ENCODE measurements around the gene TASP1. TPM values are rescaled to one million over a fixed set of nuclear protein-coding genes. Genes with fewer than 3 reads are reported as not detected.

The TASP1 gene
- total RNA-seq, 1 experiment from 2014 or later: 25.9 TPM

DNA sequence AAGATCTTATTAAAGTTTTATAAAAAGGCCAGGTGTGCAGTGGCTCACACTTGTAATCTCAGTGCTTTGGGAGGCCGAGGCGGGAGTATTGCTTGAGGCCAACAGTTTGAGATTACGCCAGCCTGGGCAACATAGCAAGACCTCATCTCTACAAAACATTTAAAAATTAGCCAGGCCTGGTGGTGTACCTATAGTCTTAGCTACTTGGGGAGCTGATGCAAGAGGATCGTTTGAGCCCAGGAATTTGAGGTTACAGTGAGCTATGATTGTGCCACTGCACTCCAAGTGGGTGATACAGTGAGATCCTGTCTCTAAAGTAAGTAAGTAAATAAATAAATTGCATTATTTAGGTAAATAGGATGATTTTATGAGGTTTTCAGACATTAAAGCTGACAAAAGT lies 234.4 kb downstream of the TASP1 start:
- ChIA-PET CTCF (no interaction called here), POLR2A (ENCODE audit: unreplicated experiment) (no interaction called here)
- intact Hi-C loops (cut with micrococcal nuclease; ENCODE audit: unreplicated experiment): no loop called here
- no peak overlapping the region for H3K4me3 ChIP-seq
- DNase-seq: no peak
- no peaks in the 10 kb centered on the region for H3K9me2 ChIP-seq (ENCODE audit: insufficient read depth)
- H3F3A ChIP-seq (ENCODE audit: insufficient read depth, low read depth): no peaks in the 10 kb centered on the region
- peaks cover 5% of the 10 kb centered on the region; the same call in 1 of the 2 replicates for H3K9me3 ChIP-seq (ENCODE audit: insufficient read depth, low read depth)
- no peaks in the 10 kb centered on the region for H3K79me2 ChIP-seq (ENCODE audit: low read depth)
- H4K20me1 ChIP-seq (ENCODE audit: insufficient read depth): no peaks in the 10 kb centered on the region; the same call in 1 of the 2 replicates
- no peaks in the 10 kb centered on the region for H3K27me3 ChIP-seq (ENCODE audit: insufficient read depth, low read depth)
- H3K4me1 ChIP-seq (replicated peaks; ENCODE audit: insufficient read depth): no peaks in the 10 kb centered on the region
- no TSS peak for BruUV-seq (replicated peaks)
- no peak overlapping the region for H3K27ac ChIP-seq
- H2AFZ ChIP-seq: no peak overlapping the region
- TF ChIP-seq, protein P1, sequence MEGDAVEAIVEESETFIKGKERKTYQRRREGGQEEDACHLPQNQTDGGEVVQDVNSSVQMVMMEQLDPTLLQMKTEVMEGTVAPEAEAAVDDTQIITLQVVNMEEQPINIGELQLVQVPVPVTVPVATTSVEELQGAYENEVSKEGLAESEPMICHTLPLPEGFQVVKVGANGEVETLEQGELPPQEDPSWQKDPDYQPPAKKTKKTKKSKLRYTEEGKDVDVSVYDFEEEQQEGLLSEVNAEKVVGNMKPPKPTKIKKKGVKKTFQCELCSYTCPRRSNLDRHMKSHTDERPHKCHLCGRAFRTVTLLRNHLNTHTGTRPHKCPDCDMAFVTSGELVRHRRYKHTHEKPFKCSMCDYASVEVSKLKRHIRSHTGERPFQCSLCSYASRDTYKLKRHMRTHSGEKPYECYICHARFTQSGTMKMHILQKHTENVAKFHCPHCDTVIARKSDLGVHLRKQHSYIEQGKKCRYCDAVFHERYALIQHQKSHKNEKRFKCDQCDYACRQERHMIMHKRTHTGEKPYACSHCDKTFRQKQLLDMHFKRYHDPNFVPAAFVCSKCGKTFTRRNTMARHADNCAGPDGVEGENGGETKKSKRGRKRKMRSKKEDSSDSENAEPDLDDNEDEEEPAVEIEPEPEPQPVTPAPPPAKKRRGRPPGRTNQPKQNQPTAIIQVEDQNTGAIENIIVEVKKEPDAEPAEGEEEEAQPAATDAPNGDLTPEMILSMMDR (conservative IDR thresholded peaks at IDR 0.05): no peak
- no peak for TF ChIP-seq EZH2 (IDR thresholded peaks at IDR 0.05; ENCODE audit: low read depth)
- H3K36me3 ChIP-seq (ENCODE audit: low read depth): 0 out of 2 replicates have a peak, but pooled peaks cover 5% of the 10 kb centered on the region
- H3K4me2 ChIP-seq: no peak overlapping the region

DNA sequence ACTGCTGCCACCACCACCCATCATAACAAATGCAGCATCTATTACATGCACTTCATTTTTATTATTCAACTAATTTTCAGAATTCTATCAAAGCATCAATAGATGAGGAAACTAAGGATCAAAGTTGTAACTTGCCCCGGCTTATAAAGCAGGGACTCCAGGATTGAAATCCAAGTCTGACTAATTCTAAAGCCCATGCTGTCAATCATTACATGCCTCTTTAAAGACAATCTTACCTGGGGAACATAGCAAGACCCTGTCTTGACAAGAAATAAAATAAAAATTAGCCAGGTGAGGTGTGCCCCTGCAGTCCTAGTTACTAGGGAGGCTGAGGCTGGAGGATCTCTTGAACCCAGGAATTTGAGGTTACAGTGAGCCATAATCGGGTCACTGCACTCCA lies 235.3 kb downstream of the TASP1 start:
- no TSS peak for BruUV-seq (replicated peaks)
- CTCF ChIA-PET: interaction anchor here (0.5 kb wide), 1 partner anchor 592 kb away, joined by 3 read pairs; no protein-coding TSS in a partner anchor
- POLR2A ChIA-PET (ENCODE audit: unreplicated experiment): no interaction called here
- Histone ChIP-seq H4K20me1 (ENCODE audit: insufficient read depth) (no peaks in the 10 kb centered on the region; the same call in 1 of the 2 replicates), H3K27me3 (ENCODE audit: insufficient read depth, low read depth) (no peaks in the 10 kb centered on the region), H3K36me3 (ENCODE audit: low read depth) (0 out of 2 replicates have a peak, but pooled peaks cover 5% of the 10 kb centered on the region), H3K4me3 (no peak overlapping the region), H3K27ac (no peak overlapping the region), H3F3A (ENCODE audit: insufficient read depth, low read depth) (no peaks in the 10 kb centered on the region), H3K79me2 (ENCODE audit: low read depth) (no peaks in the 10 kb centered on the region), H3K9me3 (ENCODE audit: insufficient read depth, low read depth) (peaks cover 5% of the 10 kb centered on the region; the same call in 1 of the 2 replicates), H3K4me1 (replicated peaks; ENCODE audit: insufficient read depth) (no peaks in the 10 kb centered on the region), H3K9me2 (ENCODE audit: insufficient read depth) (no peaks in the 10 kb centered on the region), H2AFZ (no peak overlapping the region), H3K4me2 (no peak overlapping the region)
- intact Hi-C loops (cut with micrococcal nuclease; ENCODE audit: unreplicated experiment): no loop called here
- TF ChIP-seq EZH2 (IDR thresholded peaks at IDR 0.05; ENCODE audit: low read depth): no peak
- TF ChIP-seq, protein P1 (conservative IDR thresholded peaks at IDR 0.05): no peak
- DNase-seq: no peak

DNA sequence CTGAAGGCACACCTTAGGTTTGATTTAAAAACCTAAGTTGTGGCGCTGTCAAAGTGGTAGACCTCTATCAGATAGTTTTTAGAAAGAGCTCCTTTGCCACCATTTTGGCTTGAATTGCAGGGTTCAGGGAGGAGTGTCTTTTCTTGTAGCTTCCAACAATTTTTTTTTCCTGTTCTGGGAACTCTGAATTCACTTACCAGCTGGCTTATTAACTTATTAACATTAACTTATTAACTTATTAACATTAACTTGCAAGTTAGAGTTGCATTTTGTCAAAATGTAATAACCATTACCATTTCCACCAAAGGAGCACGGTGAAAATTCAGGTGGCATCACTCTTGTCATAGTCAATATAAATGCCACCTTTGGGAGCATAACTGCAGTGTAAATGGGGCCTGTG lies 235.7 kb downstream of the TASP1 start:
- no peak for TF ChIP-seq EZH2 (IDR thresholded peaks at IDR 0.05; ENCODE audit: low read depth)
- TF ChIP-seq, protein P1 (conservative IDR thresholded peaks at IDR 0.05): no peak
- Histone ChIP-seq H3K79me2 (ENCODE audit: low read depth) (no peaks in the 10 kb centered on the region), H3K9me2 (ENCODE audit: insufficient read depth) (no peaks in the 10 kb centered on the region), H3K4me1 (replicated peaks; ENCODE audit: insufficient read depth) (no peaks in the 10 kb centered on the region), H2AFZ (no peak overlapping the region), H3K4me2 (no peak overlapping the region), H3F3A (ENCODE audit: insufficient read depth, low read depth) (no peaks in the 10 kb centered on the region), H3K9me3 (ENCODE audit: insufficient read depth, low read depth) (peaks cover 5% of the 10 kb centered on the region; the same call in 1 of the 2 replicates), H3K27ac (no peak overlapping the region), H3K4me3 (no peak overlapping the region), H3K36me3 (ENCODE audit: low read depth) (0 out of 2 replicates have a peak, but pooled peaks cover 1% of the 10 kb centered on the region), H4K20me1 (ENCODE audit: insufficient read depth) (no peaks in the 10 kb centered on the region; the same call in 1 of the 2 replicates), H3K27me3 (ENCODE audit: insufficient read depth, low read depth) (no peaks in the 10 kb centered on the region)
- ChIA-PET POLR2A (ENCODE audit: unreplicated experiment) (no interaction called here), CTCF (no interaction called here)
- intact Hi-C loops (cut with micrococcal nuclease; ENCODE audit: unreplicated experiment): no loop called here
- no TSS peak for BruUV-seq (replicated peaks)
- no peak for DNase-seq

Data from PC-9 (cell line).